PC-9 (cell line): Measurements from ENCODE around the gene SLC15A1. TPM values are rescaled to one million over a fixed set of nuclear protein-coding genes. Genes with fewer than 3 reads are reported as not detected.

ENCODE experiments used
- BruUV-seq: library from RNA; stranded (reverse); fragments of 400-500 nt; replicated peaks from 2 replicates; lab custom pipeline; 2021; lab: Mats Ljungman, UMichigan
- CTCF ChIA-PET: fragments of 300-600 bp; sonication (Branson Sonifier 250); formaldehyde crosslinking; loops from one replicate; lab custom pipeline; 2022; ENCODE audit warnings: antibody characterized with exemption; lab: Charles Lee
- POLR2A ChIA-PET: fragments of 300-600 bp; sonication (Branson Sonifier 250); formaldehyde crosslinking; loops from one replicate; lab custom pipeline; 2022; ENCODE audit warnings: antibody characterized with exemption; ENCODE audit not compliant: unreplicated experiment; lab: Charles Lee
- DNase-seq, 2 experiments: peaks; one replicate each; pipeline versions ENCODE4 v3.0.0 to v3.0.0-alpha.2; 2015 to 2022; ENCODE audit warnings: mixed read lengths in 1 of 2
- H2AFZ ChIP-seq: fragments of 200-600 bp; sonication (generic); 2 replicates; pipeline ENCODE4 v1.8.1; 2017; ENCODE audit warnings: antibody characterized with exemption
- H3F3A ChIP-seq: fragments of 200-600 bp; sonication (generic); 2 replicates; pipeline ENCODE4 v1.8.1; 2017; ENCODE audit warnings: antibody characterized with exemption, mild to moderate bottlenecking, low read depth; ENCODE audit not compliant: insufficient read depth
- H3K27ac ChIP-seq: fragments of 200-600 bp; sonication (generic); 2 replicates; pipeline ENCODE4 v1.6.1; 2016; ENCODE audit warnings: mixed run types
- H3K27me3 ChIP-seq: fragments of 200-600 bp; sonication (generic); 2 replicates; pipeline ENCODE4 v1.6.1; 2016; ENCODE audit warnings: low read depth, mixed run types; ENCODE audit not compliant: insufficient read depth
- H3K36me3 ChIP-seq: fragments of 200-600 bp; sonication (generic); 2 replicates; pipeline ENCODE4 v1.6.1; 2016; ENCODE audit warnings: low read depth, mixed run types
- H3K4me1 ChIP-seq: fragments of 200-600 bp; sonication (generic); replicated peaks from 2 replicates; pipeline ENCODE4 v1.6.1; 2016; ENCODE audit warnings: mixed run types; ENCODE audit not compliant: insufficient read depth
- H3K4me2 ChIP-seq: fragments of 200-600 bp; sonication (generic); 2 replicates; pipeline ENCODE4 v1.6.1; 2017; ENCODE audit warnings: mixed run types
- H3K4me3 ChIP-seq: fragments of 200-600 bp; sonication (generic); 2 replicates; pipeline ENCODE4 v1.6.1; 2016; ENCODE audit warnings: mixed run types
- H3K79me2 ChIP-seq: fragments of 200-600 bp; sonication (generic); 2 replicates; pipeline ENCODE4 v1.6.1; 2017; ENCODE audit warnings: low read depth, mixed run types
- H3K9me2 ChIP-seq: fragments of 200-600 bp; sonication (generic); 2 replicates; pipeline ENCODE4 v1.8.1; 2017; ENCODE audit warnings: mild to moderate bottlenecking; ENCODE audit not compliant: insufficient read depth
- H3K9me3 ChIP-seq: fragments of 200-600 bp; sonication (generic); 2 replicates; pipeline ENCODE4 v1.8.1; 2016; ENCODE audit warnings: low read depth; ENCODE audit not compliant: insufficient read depth
- H4K20me1 ChIP-seq: fragments of 200-600 bp; sonication (generic); 2 replicates; pipeline ENCODE4 v1.8.1; 2017; ENCODE audit not compliant: insufficient read depth
- EZH2 ChIP-seq: fragments of 200-600 bp; sonication (generic); IDR thresholded peaks from 2 replicates; pipeline ENCODE4 v1.8.0; 2017; ENCODE audit warnings: antibody characterized with exemption, low read depth
- intact Hi-C: fragments of 100-400 bp; cut with micrococcal nuclease; formaldehyde crosslinking; loops from one replicate; pipeline ENCODE4 v1.10.0; 2022; ENCODE audit not compliant: unreplicated experiment
- total RNA-seq: library from RNA; stranded (reverse); gene quantifications from 2 replicates; pipeline ENCODE4 v1.2.3, GENCODE V29; 2021
- TF ChIP-seq, protein P1 (sequence below): fragments of 200-600 bp; sonication (generic); conservative IDR thresholded peaks from 2 replicates; pipeline ENCODE4 v1.6.1; 2017; ENCODE audit warnings: mixed run types, antibody characterized with exemption, mild to moderate bottlenecking, moderate library complexity

The SLC15A1 gene
- total RNA-seq, 1 experiment from 2014 or later = 0.55 TPM

DNA sequence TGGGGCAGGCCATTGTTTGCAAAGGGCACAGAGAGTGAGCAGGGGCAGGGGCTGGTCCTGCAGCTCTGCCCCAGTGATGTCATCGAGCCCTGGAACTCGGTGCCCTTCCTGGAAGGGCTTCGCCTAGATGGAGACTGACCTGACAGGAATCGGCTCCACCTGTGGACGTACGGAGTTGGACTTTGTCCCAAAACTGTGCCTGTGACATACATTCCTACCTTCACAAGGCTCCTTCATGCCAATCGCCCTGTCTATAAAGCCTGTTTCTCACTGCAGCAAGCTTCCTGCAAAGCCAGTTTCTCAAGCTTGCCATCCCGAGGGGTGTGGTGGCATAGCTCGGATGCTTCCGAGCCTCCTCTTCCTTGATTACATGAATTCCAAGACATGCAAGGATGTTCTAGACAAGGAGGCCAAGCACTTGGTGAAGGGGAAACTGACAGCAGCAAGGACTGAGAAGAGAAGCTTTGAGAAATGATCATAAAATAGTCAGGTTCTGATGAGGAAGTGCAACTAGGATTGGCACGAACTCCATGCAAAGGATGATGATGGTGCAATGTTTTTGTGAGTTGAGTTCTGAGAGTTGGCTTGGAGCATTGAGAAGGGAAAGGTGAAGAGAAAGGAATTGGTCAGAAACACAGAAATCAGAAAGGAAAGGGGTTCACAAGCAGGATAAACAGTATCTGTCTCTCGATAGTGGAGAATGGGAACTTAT is 101.9 kb downstream of the SLC15A1 start:
- Histone ChIP-seq H4K20me1 (no peaks in the 10 kb centered on the region), H3K27ac (peak overlapping the region; percentile 84), H3K9me2 (no peaks in the 10 kb centered on the region), H3K79me2 (0 out of 2 replicates have a peak, but pooled peaks cover 5% of the 10 kb centered on the region), H3K4me3 (peak overlapping the region; percentile 19; the same call in 1 of the 2 replicates), H3K9me3 (no peaks in the 10 kb centered on the region; the same call in 1 of the 2 replicates), H3K36me3 (no peaks in the 10 kb centered on the region), H2AFZ (peak overlapping the region; percentile 1; the same call in 1 of the 2 replicates), H3K4me1 (peaks cover 69% of the 10 kb centered on the region), H3K4me2 (peak overlapping the region; percentile 69), H3K27me3 (no peaks in the 10 kb centered on the region), H3F3A (peaks cover 53% of the 10 kb centered on the region)
- BruUV-seq = no TSS peak
- intact Hi-C loops = loop anchor here (1.0 to 2.0 kb wide), 6 partner anchors 73 to 674 kb away; partner anchors contain the start of gene STK24
- ChIA-PET CTCF (interaction anchor here (0.5 to 0.9 kb wide), 2 partner anchors 23 to 75 kb away, joined by 3 read pairs; no protein-coding TSS in a partner anchor), POLR2A (interaction anchor here (0.5 to 0.7 kb wide), 3 partner anchors 57 to 615 kb away, joined by 3 to 17 read pairs (median 5); no protein-coding TSS in a partner anchor)
- DNase-seq = peak; percentile 85 to 100
- TF ChIP-seq EZH2 = no peak
- TF ChIP-seq, protein P1, sequence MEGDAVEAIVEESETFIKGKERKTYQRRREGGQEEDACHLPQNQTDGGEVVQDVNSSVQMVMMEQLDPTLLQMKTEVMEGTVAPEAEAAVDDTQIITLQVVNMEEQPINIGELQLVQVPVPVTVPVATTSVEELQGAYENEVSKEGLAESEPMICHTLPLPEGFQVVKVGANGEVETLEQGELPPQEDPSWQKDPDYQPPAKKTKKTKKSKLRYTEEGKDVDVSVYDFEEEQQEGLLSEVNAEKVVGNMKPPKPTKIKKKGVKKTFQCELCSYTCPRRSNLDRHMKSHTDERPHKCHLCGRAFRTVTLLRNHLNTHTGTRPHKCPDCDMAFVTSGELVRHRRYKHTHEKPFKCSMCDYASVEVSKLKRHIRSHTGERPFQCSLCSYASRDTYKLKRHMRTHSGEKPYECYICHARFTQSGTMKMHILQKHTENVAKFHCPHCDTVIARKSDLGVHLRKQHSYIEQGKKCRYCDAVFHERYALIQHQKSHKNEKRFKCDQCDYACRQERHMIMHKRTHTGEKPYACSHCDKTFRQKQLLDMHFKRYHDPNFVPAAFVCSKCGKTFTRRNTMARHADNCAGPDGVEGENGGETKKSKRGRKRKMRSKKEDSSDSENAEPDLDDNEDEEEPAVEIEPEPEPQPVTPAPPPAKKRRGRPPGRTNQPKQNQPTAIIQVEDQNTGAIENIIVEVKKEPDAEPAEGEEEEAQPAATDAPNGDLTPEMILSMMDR = no peak

GRCh38 chr13:98649861-98650260 is 102.6 kb downstream of the SLC15A1 start:
- Histone ChIP-seq H3K9me3 (no peaks in the 10 kb centered on the region; the same call in 1 of the 2 replicates), H4K20me1 (no peaks in the 10 kb centered on the region), H3K36me3 (no peaks in the 10 kb centered on the region), H3K9me2 (no peaks in the 10 kb centered on the region), H3K27ac (peak overlapping the region; percentile 84), H3K4me3 (peak overlapping the region; percentile 17; the same call in 1 of the 2 replicates), H2AFZ (no peak overlapping the region), H3K4me2 (peak overlapping the region; percentile 69), H3K4me1 (peaks cover 69% of the 10 kb centered on the region), H3K27me3 (no peaks in the 10 kb centered on the region), H3F3A (peaks cover 53% of the 10 kb centered on the region), H3K79me2 (0 out of 2 replicates have a peak, but pooled peaks cover 5% of the 10 kb centered on the region)
- intact Hi-C loops = loop anchor here (1.0 to 2.0 kb wide), 6 partner anchors 73 to 674 kb away; partner anchors contain the start of gene STK24
- no peak for DNase-seq
- TF ChIP-seq EZH2 = no peak
- TF ChIP-seq, protein P1 = no peak
- no TSS peak for BruUV-seq
- ChIA-PET POLR2A (interaction anchor here (0.5 kb wide), 1 partner anchor 57 kb away, joined by 17 read pairs; no protein-coding TSS in a partner anchor), CTCF (interaction anchor here (0.9 kb wide), 1 partner anchor 23 kb away, joined by 3 read pairs; no protein-coding TSS in a partner anchor)

DNA sequence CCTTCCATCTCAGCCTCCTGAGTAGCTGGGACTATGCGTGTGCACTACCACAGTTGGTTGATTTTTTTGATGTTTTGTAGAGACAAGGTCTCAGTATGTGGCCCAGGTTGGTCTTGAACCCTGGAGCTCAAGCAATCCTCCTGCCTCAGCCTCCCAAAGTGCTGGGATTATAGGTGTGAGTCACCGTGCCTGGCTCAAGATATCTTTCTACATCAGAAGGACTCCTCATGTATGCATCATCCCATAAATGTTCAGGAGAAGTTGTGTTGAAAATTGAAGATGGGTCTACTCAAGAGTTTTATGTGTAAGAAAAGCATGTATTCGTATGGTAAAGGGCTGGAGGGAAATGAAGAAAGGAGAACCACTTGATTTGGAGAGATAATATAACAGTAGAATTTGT is 103.8 kb downstream of the SLC15A1 start:
- H3K27ac ChIP-seq = peak overlapping the region; percentile 84
- DNase-seq = peak in 1 of 2 experiments; percentile 68
- no peak overlapping the region for H2AFZ ChIP-seq
- no peaks in the 10 kb centered on the region for H3K36me3 ChIP-seq
- no peak overlapping the region for H3K4me3 ChIP-seq
- no TSS peak for BruUV-seq
- TF ChIP-seq, protein P1 = no peak
- TF ChIP-seq EZH2 = no peak
- peak overlapping the region; percentile 69 for H3K4me2 ChIP-seq
- H3K79me2 ChIP-seq = 0 out of 2 replicates have a peak, but pooled peaks cover 5% of the 10 kb centered on the region
- H3K27me3 ChIP-seq = no peaks in the 10 kb centered on the region
- H3K9me3 ChIP-seq = no peaks in the 10 kb centered on the region; the same call in 1 of the 2 replicates
- no peaks in the 10 kb centered on the region for H3K9me2 ChIP-seq
- intact Hi-C loops = no loop called here
- peaks cover 69% of the 10 kb centered on the region for H3K4me1 ChIP-seq
- peaks cover 53% of the 10 kb centered on the region for H3F3A ChIP-seq
- POLR2A ChIA-PET = no interaction called here
- CTCF ChIA-PET = no interaction called here
- no peaks in the 10 kb centered on the region for H4K20me1 ChIP-seq
